Gastrocnemius medialis (tissue), 4 donors: ENCODE data around the gene MNAT1. TPM values are rescaled to one million over a fixed set of nuclear protein-coding genes. Genes with fewer than 3 reads are reported as not detected.
A peak's percentile ranks its signal among the peaks of the same experiment; 100 is the strongest.

Source experiments
- ATAC-seq, 2 donors: fragments of 150-250 bp; one replicate each; pipeline ENCODE4 v1.9.1; 2016
- DNase-seq, 2 donors: peaks; one replicate each; pipeline ENCODE4 v3.0.0-alpha.2; 2019
- H3K27ac ChIP-seq, 4 donors: fragments of 200-600 bp; sonication (generic); 1 replicate in 1 of 4; 2 replicates in 3 of 4; pipeline ENCODE4 v1.5.1; 2016 to 2018; ENCODE audit warnings: mild to moderate bottlenecking in 2 of 4, moderate library complexity in 1 of 4
- H3K27me3 ChIP-seq, 3 donors: fragments of 200-600 bp; sonication (generic) in 2 of 3; 1 replicate in 1 of 3; 2 replicates in 2 of 3; pipeline versions ENCODE4 v1.5.1 to v1.6.0; 2016 to 2019; ENCODE audit warnings: mild to moderate bottlenecking in 1 of 3, moderate library complexity in 1 of 3
- H3K36me3 ChIP-seq, 2 donors: fragments of 200-600 bp; sonication (generic) in 1 of 2; one replicate each; pipeline ENCODE4 v1.5.1; 2017 to 2018
- H3K4me1 ChIP-seq, 2 donors: fragments of 200-600 bp; sonication (generic) in 1 of 2; one replicate each; pipeline ENCODE4 v1.5.1; 2016 to 2017; ENCODE audit warnings: mild to moderate bottlenecking in 2 of 2
- H3K4me3 ChIP-seq, 4 donors: fragments of 200-600 bp; sonication (generic) in 3 of 4; 1 replicate in 1 of 4; 2 replicates in 3 of 4; pipeline ENCODE4 v1.5.1; 2016 to 2019; ENCODE audit warnings: mild to moderate bottlenecking in 2 of 4
- H3K9me3 ChIP-seq, 3 donors: fragments of 200-600 bp; sonication (generic) in 2 of 3; 1 replicate in 1 of 3; 2 replicates in 2 of 3; pipeline ENCODE4 v1.5.1; 2016 to 2019
- POLR2A ChIP-seq, 2 donors: fragments of 450-650 bp; IDR thresholded peaks; one replicate each; pipeline ENCODE4 v1.6.1; 2017; ENCODE audit warnings: antibody characterized with exemption in 2 of 2, mild to moderate bottlenecking in 2 of 2, moderate library complexity in 2 of 2
- in situ Hi-C, 4 donors: fragments of 200-750 bp; cut with MboI; loops; one replicate each; pipeline versions ENCODE4 v1.15.0 to v1.8.0; 2017; ENCODE audit warnings: low sequenced_read_pairs in 4 of 4
- intact Hi-C: fragments of 100-400 bp; cut with DNase I; formaldehyde crosslinking; loops from one replicate; pipeline ENCODE4 v1.15.1; 2023; ENCODE audit warnings: low total_unique reads
- total RNA-seq, 4 donors: library from RNA; depleted of rRNA; stranded (reverse); fragments of >200 nt; gene quantifications; one replicate each; pipeline versions ENCODE4 v1.1.0 to v1.2.3, GENCODE V29; 2016
- TF ChIP-seq, protein P1 (sequence below), 5 experiments: fragments of 450-650 bp in 3 of 5; fragments of 200-600 bp in 2 of 5; sonication (generic) in 2 of 5; IDR thresholded peaks in 4 of 5; conservative IDR thresholded peaks in 1 of 5; 1 replicate in 4 of 5; 2 replicates in 1 of 5; pipeline ENCODE4 v1.5.1; 2016 to 2019; ENCODE audit warnings: antibody characterized with exemption in 5 of 5, mild to moderate bottlenecking in 3 of 5, moderate library complexity in 3 of 5

The MNAT1 gene
- total RNA-seq, 4 donors from 2014 or later = 50.1 to 69.2 (median 62.0) TPM

DNA sequence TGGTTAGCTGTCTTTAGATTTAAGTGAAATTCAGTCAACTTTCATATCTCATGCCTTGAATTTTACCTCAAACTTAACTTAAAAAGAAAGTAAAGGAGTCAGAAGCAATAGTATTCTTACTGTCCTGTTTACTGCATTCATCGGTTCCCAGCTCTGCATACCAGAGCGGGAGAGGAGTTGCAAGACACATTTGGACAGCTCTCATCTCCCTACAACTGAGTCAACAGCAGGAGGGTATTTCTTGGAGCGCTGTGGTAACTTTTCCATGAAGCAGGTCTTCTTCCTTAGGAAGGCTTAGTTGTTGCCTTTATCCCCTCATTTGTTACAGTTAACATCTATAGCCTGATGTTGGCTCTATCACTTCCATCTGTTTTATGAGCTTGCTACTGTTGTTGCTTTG, 181.2 kb downstream of the MNAT1 start:
- Histone ChIP-seq H3K4me1 (peaks cover 0 to 8% of the 10 kb centered on the region in 2 donors), H3K27ac (no peak overlapping the region), H3K4me3 (no peak overlapping the region), H3K27me3 (no peaks in the 10 kb centered on the region), H3K36me3 (no peaks in the 10 kb centered on the region), H3K9me3 (no peaks in the 10 kb centered on the region)
- in situ Hi-C loops = no loop called here
- DNase-seq (no peak), ATAC-seq (peak in 1 of 2 donors; percentile 30)
- intact Hi-C loops = no loop called here
- no peak for TF ChIP-seq POLR2A (IDR thresholded peaks at IDR 0.05)
- TF ChIP-seq, protein P1, sequence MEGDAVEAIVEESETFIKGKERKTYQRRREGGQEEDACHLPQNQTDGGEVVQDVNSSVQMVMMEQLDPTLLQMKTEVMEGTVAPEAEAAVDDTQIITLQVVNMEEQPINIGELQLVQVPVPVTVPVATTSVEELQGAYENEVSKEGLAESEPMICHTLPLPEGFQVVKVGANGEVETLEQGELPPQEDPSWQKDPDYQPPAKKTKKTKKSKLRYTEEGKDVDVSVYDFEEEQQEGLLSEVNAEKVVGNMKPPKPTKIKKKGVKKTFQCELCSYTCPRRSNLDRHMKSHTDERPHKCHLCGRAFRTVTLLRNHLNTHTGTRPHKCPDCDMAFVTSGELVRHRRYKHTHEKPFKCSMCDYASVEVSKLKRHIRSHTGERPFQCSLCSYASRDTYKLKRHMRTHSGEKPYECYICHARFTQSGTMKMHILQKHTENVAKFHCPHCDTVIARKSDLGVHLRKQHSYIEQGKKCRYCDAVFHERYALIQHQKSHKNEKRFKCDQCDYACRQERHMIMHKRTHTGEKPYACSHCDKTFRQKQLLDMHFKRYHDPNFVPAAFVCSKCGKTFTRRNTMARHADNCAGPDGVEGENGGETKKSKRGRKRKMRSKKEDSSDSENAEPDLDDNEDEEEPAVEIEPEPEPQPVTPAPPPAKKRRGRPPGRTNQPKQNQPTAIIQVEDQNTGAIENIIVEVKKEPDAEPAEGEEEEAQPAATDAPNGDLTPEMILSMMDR (IDR thresholded peaks at IDR 0.05 in 4 of 5, conservative IDR thresholded peaks at IDR 0.05 in 1 of 5) = no peak

DNA sequence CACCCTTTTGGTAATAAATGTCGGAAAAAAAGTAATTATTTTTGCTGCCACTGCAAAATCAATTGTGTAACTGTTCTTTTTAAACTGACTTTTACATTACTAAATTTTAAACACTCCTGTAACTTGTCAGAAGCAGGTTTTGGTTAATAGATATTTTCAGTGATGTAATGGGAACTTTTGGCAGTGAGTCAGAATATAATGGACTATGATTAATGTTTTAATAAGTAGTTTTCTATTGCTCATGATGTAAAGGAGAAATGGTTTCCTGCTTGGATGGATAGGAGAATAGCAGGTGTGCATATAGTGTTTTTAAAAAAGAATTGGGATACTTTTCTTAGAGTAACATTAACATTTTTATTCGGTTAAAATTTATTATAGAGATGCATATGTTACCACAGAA, 187.5 kb downstream of the MNAT1 start:
- ATAC-seq (no peak), DNase-seq (no peak)
- H3K36me3 ChIP-seq = no peaks in the 10 kb centered on the region
- H3K4me1 ChIP-seq = no peaks in the 10 kb centered on the region
- H3K4me3 ChIP-seq = no peak overlapping the region
- no peak overlapping the region for H3K27ac ChIP-seq
- TF ChIP-seq POLR2A (IDR thresholded peaks at IDR 0.05) = no peak
- TF ChIP-seq, protein P1 (IDR thresholded peaks at IDR 0.05 in 4 of 5, conservative IDR thresholded peaks at IDR 0.05 in 1 of 5) = no peak
- intact Hi-C loops = no loop called here
- H3K9me3 ChIP-seq = no peaks in the 10 kb centered on the region
- in situ Hi-C loops = no loop called here
- H3K27me3 ChIP-seq = no peaks in the 10 kb centered on the region

GRCh38 chr14:60925286-60925685, 190.7 kb downstream of the MNAT1 start:
- Histone ChIP-seq H3K36me3 (no peaks in the 10 kb centered on the region), H3K27me3 (no peaks in the 10 kb centered on the region), H3K4me1 (peaks cover 1 to 2% of the 10 kb centered on the region in 2 donors), H3K4me3 (no peak overlapping the region), H3K9me3 (no peaks in the 10 kb centered on the region), H3K27ac (no peak overlapping the region)
- DNase-seq = no peak
- intact Hi-C loops = no loop called here
- no peak for ATAC-seq
- TF ChIP-seq, protein P1 (IDR thresholded peaks at IDR 0.05 in 4 of 5, conservative IDR thresholded peaks at IDR 0.05 in 1 of 5) = no peak
- no peak for TF ChIP-seq POLR2A (IDR thresholded peaks at IDR 0.05)
- in situ Hi-C loops = no loop called here

DNA sequence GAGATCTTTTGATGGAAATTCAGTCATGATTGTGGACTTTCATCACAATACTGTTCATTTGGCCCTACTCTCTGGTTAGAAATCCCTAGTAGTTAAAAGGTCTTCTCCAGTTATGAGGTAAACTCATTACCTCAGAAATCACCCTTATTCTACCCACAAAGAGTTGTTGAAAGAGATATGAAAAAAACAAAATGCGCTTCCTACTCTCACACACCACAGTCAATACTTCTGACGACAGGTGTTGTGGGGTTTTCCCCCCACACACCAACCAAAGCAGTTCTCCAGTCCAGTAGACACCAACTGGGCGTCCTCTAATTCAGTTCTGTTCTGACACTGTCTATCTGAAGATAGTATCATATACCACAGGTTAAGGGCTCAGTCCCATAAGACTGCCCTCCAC, 191.4 kb downstream of the MNAT1 start:
- Histone ChIP-seq H3K4me1 (peaks cover 8 to 9% of the 10 kb centered on the region in 2 donors), H3K4me3 (no peak overlapping the region), H3K9me3 (no peaks in the 10 kb centered on the region), H3K27ac (no peak overlapping the region), H3K36me3 (no peaks in the 10 kb centered on the region), H3K27me3 (no peaks in the 10 kb centered on the region)
- DNase-seq = no peak
- TF ChIP-seq, protein P1 (IDR thresholded peaks at IDR 0.05 in 4 of 5, conservative IDR thresholded peaks at IDR 0.05 in 1 of 5) = no peak
- TF ChIP-seq POLR2A (IDR thresholded peaks at IDR 0.05) = no peak
- in situ Hi-C loops = no loop called here
- ATAC-seq = no peak
- intact Hi-C loops = no loop called here

- Histone ChIP-seq H3K27ac (peak overlapping the region; percentile 20 to 73 (median 68)), H3K4me3 (no peak overlapping the region), H3K27me3 (no peaks in the 10 kb centered on the region), H3K36me3 (no peaks in the 10 kb centered on the region), H3K4me1 (peaks cover 16 to 23% of the 10 kb centered on the region in 2 donors), H3K9me3 (no peaks in the 10 kb centered on the region)
- intact Hi-C loops = no loop called here
- in situ Hi-C loops = no loop called here
- TF ChIP-seq POLR2A (IDR thresholded peaks at IDR 0.05) = no peak
- TF ChIP-seq, protein P1 (IDR thresholded peaks at IDR 0.05 in 4 of 5, conservative IDR thresholded peaks at IDR 0.05 in 1 of 5) = no peak
- ATAC-seq (peak; percentile 94 to 99), DNase-seq (peak; percentile 58 to 76)
Observed at GRCh38 chr14:60931218-60931617, 196.7 kb downstream of the MNAT1 start.
